Ishikawa (cell line): ENCODE data around the gene ALDH1A3.

Source experiments
- CEBPB ChIP-seq: IDR thresholded peaks from 2 replicates; pipeline ENCODE4 v1.6.1; 2012
- CREB1 ChIP-seq: IDR thresholded peaks from 2 replicates; pipeline ENCODE4 v1.6.1; 2012; ENCODE audit warnings: low read depth
- EGR1 ChIP-seq: IDR thresholded peaks from 2 replicates; pipeline ENCODE4 v1.6.1; 2012
- EP300 ChIP-seq: IDR thresholded peaks from 2 replicates; pipeline ENCODE4 v1.6.1; 2012; ENCODE audit warnings: borderline replicate concordance
- FOXM1 ChIP-seq: IDR thresholded peaks from 2 replicates; pipeline ENCODE4 v1.6.1; 2012; ENCODE audit warnings: low read depth, borderline replicate concordance
- MAX ChIP-seq: IDR thresholded peaks from 2 replicates; pipeline ENCODE4 v1.6.1; 2012
- NFIC ChIP-seq: IDR thresholded peaks from 2 replicates; pipeline ENCODE4 v1.6.1; 2012
- RAD21 ChIP-seq: IDR thresholded peaks from 2 replicates; pipeline ENCODE4 v1.6.1; 2012; ENCODE audit warnings: low read depth
- REST ChIP-seq: IDR thresholded peaks from 2 replicates; pipeline ENCODE4 v1.6.1; 2012; ENCODE audit warnings: low read depth, mild to moderate bottlenecking
- TAF1 ChIP-seq: IDR thresholded peaks from 2 replicates; pipeline ENCODE4 v1.6.1; 2012; ENCODE audit warnings: low read depth, mild to moderate bottlenecking
- TCF12 ChIP-seq: IDR thresholded peaks from 2 replicates; pipeline ENCODE4 v1.6.1; 2012; ENCODE audit warnings: low read depth
- TEAD4 ChIP-seq: IDR thresholded peaks from 2 replicates; pipeline ENCODE4 v1.6.1; 2012
- YY1 ChIP-seq: IDR thresholded peaks from 2 replicates; pipeline ENCODE4 v1.6.1; 2012; ENCODE audit warnings: low read depth
- ZBTB7A ChIP-seq: IDR thresholded peaks from 2 replicates; pipeline ENCODE4 v1.6.1; 2012; ENCODE audit warnings: low read depth

GRCh38 chr15:100928632-100929280, 49.1 kb downstream of the ALDH1A3 start:
- TF ChIP-seq EP300 (no peak; the same call in 1 of the 2 replicates), REST (no peak), YY1 (no peak), RAD21 (no peak), TAF1 (no peak), CREB1 (no peak), MAX (no peak), NFIC (no peak), ZBTB7A (peak; percentile 15; the same call in 1 of the 2 replicates), FOXM1 (no peak), EGR1 (no peak), TCF12 (peak; percentile 23; the same call in 1 of the 2 replicates), TEAD4 (peak; percentile 50), CEBPB (no peak)
